Erythroblast (primary cell): Measurements from ENCODE around the gene AQP9.
A peak's percentile ranks its signal among the peaks of the same experiment; 100 is the strongest.

Experiments used
- DNase-seq, 2 experiments: peaks; one replicate each; lab custom pipeline; 2025; lab: John Stamatoyannopoulos, UW
- GATA1 ChIP-seq: IDR thresholded peaks from 2 replicates; pipeline ENCODE4 v1.6.1; 2011; ENCODE audit warnings: low read depth, mild to moderate bottlenecking, control low read depth, low read length, moderate library complexity
- POLR2A ChIP-seq: IDR thresholded peaks from 2 replicates; pipeline ENCODE4 v1.6.1; 2011; ENCODE audit warnings: mild to moderate bottlenecking, low read length

AQP9 gene

GRCh38 chr15:58124585-58124984 lies 13.6 kb upstream of the AQP9 start:
- no peak for TF ChIP-seq POLR2A
- no peak for TF ChIP-seq GATA1
- DNase-seq, result no peak

- no peak for DNase-seq
- no peak for TF ChIP-seq GATA1
- no peak for TF ChIP-seq POLR2A
Measured at GRCh38 chr15:58125333-58125732, 12.8 kb upstream of the AQP9 start.

- no peak for TF ChIP-seq GATA1
- no peak for TF ChIP-seq POLR2A
- DNase-seq, result no peak
Measured at GRCh38 chr15:58134886-58135285, 3.3 kb upstream of the AQP9 start.

GRCh38 chr15:58135511-58136174 lies 2.5 kb upstream of the AQP9 start:
- DNase-seq, result no peak
- TF ChIP-seq GATA1, result no peak
- TF ChIP-seq POLR2A, result no peak

- TF ChIP-seq GATA1, result no peak
- no peak for TF ChIP-seq POLR2A
- no peak for DNase-seq
Measured at GRCh38 chr15:58136731-58137130, 1.4 kb upstream of the AQP9 start.

GRCh38 chr15:58137686-58138085 lies 495 bp upstream of the AQP9 start:
- TF ChIP-seq GATA1 (no peak), POLR2A (no peak)
- DNase-seq, result no peak

GRCh38 chr15:58139276-58139988 lies 1.3 kb downstream of the AQP9 start:
- DNase-seq, result no peak
- TF ChIP-seq POLR2A (no peak), GATA1 (no peak)

- TF ChIP-seq GATA1 (no peak), POLR2A (no peak)
- no peak for DNase-seq
Measured at GRCh38 chr15:58139989-58140522, 1.9 kb downstream of the AQP9 start.

GRCh38 chr15:58141894-58142293 lies 3.7 kb downstream of the AQP9 start:
- DNase-seq, result no peak
- no peak for TF ChIP-seq GATA1
- TF ChIP-seq POLR2A, result no peak

GRCh38 chr15:58142827-58143461 lies 4.8 kb downstream of the AQP9 start:
- no peak for TF ChIP-seq POLR2A
- TF ChIP-seq GATA1, result no peak
- peak in 1 of 2 experiments; percentile 21 for DNase-seq

GRCh38 chr15:58145606-58146005 lies 7.4 kb downstream of the AQP9 start:
- no peak for DNase-seq

GRCh38 chr15:58146211-58146610 lies 8.0 kb downstream of the AQP9 start:
- DNase-seq, result no peak
- TF ChIP-seq GATA1, result no peak
- TF ChIP-seq POLR2A, result no peak

More at GRCh38 chr15:58145606-58146005, 7.4 kb downstream of the AQP9 start:
- TF ChIP-seq POLR2A (no peak), GATA1 (no peak)

- no peak for DNase-seq
- no peak for TF ChIP-seq GATA1
- TF ChIP-seq POLR2A, result no peak
Measured at GRCh38 chr15:58146749-58147148, 8.6 kb downstream of the AQP9 start.

- DNase-seq, result no peak
- no peak for TF ChIP-seq POLR2A
- TF ChIP-seq GATA1, result no peak
Measured at GRCh38 chr15:58147171-58147611, 9.0 kb downstream of the AQP9 start.
